GM19397 (cell line): ENCODE results near the gene MIB1.
A peak's percentile ranks its signal among the peaks of the same experiment; 100 is the strongest.
"Not testable (repeated sequence)": the region's sequence is repeated elsewhere in the genome, so short reads cannot be mapped to it uniquely, and the experiment has no call there.

Experiments
- ATAC-seq: cut with Tn5 transposase; IDR thresholded peaks from one replicate; pipeline ENCODE4 v1.9.1; 2021; ENCODE audit warnings: mild to moderate bottlenecking, moderate library complexity; ENCODE audit not compliant: unreplicated experiment

The MIB1 gene

GRCh38 chr18:21740538-21741311 lies at the start of gene MIB1:
MIB1 (plus strand) TSS chr18:21740792; CDS start chr18:21741584, 792 bp downstream.
- peak; percentile 97 for ATAC-seq

GRCh38 chr18:21693322-21693721 lies 47.3 kb upstream of the MIB1 start:
- no peak for ATAC-seq

- ATAC-seq, result no peak
These were observed 40.0 kb upstream of the MIB1 start for GRCh38 chr18:21700528-21701075.

GRCh38 chr18:21701621-21702020 lies 39.0 kb upstream of the MIB1 start:
- no peak for ATAC-seq

DNA sequence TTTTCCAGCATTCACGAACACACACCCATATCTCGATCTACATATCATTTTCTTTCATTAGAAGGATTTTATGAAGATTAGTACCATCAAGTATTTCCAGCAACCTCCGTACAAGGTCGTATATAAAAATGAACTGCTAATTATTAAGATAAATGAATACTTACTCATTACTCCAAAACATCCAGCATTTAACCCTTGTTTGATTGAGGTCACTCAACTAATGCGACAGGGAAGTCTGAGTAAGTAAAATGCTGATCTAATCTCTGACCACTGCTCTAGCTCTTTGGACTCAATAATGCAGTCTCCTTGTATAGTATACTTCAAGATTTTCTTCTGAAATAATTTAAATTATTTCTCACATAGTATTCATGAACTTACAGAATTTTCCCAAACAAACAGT lies 38.0 kb upstream of the MIB1 start:
- ATAC-seq, result no peak

DNA sequence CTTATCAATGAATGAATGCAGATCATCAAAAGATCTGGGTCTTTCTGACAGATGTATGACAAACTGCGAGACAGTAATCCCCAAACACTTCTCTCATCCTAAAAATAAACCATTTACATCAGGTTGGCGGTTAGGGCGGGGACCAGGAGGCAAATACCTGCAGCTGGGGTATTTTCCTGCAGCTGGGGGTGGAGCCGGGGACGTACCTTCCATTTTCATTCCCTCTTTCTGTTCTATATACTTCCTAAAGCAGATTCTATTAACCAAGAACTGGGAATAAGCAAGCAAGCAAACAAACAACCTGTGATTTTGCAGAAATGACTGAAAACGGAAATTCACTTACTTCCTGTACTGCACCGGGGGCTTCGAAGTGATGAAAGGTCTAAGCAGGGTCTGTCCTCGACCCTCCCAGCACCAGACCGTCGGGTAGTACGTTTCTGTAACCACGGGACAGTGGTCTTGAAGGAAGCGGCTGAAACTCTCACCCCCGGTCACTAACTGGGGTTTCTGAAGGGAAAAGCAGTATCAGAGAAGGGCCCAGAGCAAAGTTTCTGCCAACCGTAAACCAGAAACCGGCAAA lies 37.3 kb upstream of the MIB1 start:
- ATAC-seq, result no peak

DNA sequence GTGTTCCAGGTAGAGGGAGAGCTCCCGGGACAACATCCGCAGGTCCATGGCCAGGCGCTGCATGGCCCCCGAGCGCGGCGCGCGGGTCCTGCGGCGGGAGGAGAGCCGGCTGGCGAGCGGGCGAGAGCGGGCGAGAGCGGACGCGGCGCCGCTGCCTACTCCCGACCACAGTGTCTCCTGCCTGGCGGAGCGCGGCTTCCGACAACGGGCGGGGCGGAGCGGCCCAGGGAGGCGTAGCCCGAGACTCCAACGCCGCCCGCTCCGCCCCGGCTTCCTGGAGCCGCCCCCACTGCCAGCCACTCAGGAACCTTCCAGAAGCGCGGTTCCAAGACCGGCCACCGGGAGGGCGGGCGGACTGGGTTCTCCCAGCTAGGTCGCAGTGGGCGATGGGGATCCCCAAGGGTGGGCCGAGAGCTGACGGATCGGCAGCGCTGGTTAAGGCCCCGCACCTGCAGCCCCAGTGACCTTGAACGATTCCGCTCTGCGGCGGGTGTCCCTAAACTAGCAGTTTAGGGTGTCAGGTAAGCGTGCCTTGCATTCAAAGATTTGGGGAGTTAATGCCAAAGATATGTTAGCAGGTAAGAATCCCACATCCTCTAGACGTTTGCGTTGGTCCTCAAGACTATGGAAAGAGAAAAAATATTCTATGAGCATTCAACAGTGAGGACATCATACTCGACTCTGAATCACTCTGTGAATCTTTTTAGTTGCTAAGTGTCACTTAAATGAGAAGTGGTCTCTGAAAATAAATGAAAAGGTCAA lies 35.8 kb upstream of the MIB1 start, which contains the start of gene ABHD3:
ABHD3 (minus strand) TSS at position 172 of the 762 bp plus-strand sequence; CDS start at position 63, 109 bp downstream.
- ATAC-seq, result peak; percentile 95

- ATAC-seq, result no peak
These were observed 34.2 kb upstream of the MIB1 start for GRCh38 chr18:21706386-21706865.

DNA sequence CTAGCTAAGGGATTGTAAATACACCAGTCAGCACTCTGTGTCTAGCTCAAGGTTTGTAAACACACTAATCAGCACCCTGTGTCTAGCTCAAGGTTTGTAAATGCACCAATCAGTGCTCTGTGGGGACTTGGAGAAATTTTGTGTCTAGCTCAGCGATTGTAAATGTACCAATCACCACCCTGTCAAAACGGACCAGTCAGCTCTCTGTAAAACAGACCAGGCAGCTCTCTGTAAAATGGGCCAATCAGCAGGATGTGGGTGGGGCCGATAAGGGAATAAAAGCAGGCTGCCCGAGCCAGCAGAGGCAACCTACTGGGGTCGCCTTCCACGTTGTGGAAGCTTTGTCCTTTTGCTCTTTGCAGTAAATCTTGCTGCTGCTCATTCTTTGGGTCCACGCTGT lies 33.5 kb upstream of the MIB1 start:
- ATAC-seq, result not testable (repeated sequence)

- no peak for ATAC-seq
These were observed 26.1 kb upstream of the MIB1 start for GRCh38 chr18:21714474-21714873.

- no peak for ATAC-seq
These were observed 17.9 kb upstream of the MIB1 start for GRCh38 chr18:21722687-21723086.

GRCh38 chr18:21725201-21725600 lies 15.4 kb upstream of the MIB1 start:
- ATAC-seq, result no peak

- ATAC-seq, result no peak
These were observed 12.9 kb upstream of the MIB1 start for GRCh38 chr18:21727702-21728101.

GRCh38 chr18:21733011-21733410 lies 7.6 kb upstream of the MIB1 start:
- no peak for ATAC-seq

DNA sequence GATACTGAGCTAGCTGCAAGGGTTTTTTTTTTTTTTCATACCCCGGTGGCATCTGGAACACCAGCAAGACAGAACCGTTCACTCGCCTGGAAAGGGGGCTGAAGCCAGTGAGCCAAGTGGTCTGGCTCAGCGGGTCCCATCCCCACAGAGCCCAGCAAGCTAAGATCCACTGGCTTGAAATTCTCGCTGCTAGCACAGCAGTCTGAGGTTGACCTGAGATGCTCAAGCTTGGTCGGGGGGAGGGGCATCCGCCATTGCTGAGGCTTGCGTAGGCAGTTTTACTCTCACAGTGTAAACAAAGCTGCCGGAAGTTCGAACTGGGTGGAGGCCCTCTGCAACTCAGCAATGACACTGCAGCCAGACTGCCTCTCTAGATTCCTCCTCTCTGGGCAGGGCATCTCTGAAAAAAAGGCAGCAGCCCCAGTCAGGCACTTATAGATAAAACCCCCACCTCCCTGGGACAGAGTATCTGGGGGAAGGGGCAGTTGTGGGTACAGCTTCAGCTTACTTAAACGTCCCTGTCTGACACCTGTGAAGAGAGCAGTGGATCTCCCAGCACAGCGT lies 5.1 kb upstream of the MIB1 start:
- ATAC-seq, result no peak

DNA sequence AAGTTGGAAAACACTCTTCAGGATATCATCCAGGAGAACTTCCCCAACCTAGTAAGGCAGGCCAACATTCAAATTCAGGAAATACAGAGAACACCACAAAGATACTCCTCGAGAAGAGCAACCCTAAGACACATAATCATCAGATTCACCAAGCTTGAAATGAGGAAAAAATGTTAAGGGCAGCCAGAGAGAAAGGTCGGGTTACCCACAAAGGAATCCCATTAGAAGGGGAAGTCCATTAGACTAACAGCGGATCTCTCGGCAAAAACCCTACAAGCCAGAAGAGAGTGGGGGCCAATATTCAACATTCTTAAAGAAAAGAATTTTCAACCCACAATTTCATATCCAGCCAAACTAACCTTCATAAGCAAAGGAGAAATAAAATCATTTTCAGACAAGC lies 3.7 kb upstream of the MIB1 start:
- not testable (repeated sequence) for ATAC-seq

GRCh38 chr18:21739604-21740537 lies 721 bp upstream of the MIB1 start:
- peak; percentile 1 for ATAC-seq

DNA sequence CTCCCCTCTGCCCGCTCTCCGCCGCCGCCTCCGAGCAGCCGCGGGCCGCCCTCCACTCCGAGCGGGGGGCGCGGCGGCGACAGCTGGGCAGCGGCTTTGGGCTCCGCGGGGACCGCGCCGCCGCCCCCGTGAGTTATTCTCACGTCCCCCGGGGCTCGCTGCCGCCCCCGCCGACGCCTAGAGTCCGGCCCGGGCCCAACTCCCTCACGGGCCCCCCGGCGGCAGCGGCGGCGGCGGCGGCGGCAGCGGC lies 645 bp downstream of the MIB1 start:
- no peak for ATAC-seq

DNA sequence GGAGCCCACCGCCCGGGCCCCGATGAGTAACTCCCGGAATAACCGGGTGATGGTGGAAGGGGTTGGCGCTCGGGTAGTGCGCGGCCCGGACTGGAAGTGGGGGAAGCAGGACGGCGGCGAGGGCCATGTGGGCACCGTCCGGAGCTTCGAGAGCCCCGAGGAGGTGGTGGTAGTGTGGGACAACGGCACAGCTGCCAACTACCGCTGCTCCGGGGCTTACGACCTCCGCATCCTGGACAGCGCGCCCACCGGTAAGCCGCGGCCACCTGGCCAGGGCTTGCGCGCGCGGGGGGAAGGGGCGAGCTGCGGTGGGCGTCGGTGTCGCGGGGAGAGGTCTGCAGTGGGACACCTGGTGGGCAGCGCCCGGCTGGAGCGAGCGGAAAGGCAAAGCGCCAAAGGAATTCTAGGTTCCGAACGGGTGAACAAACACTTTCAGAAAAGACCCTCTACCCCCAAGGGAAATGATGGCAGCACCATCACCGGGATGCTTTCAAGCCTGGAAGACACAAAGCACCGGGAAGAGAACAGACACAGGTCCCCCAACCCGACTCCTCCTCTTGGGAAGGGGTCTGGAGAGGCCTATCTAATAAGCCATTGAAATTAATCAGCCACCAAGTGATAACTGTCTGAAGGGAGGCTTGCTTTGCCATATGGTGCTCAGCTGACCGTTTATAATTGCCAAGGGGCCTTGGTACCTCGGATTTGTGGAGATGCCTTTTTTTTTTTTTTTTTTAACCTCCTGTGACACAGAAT lies 1.1 kb downstream of the MIB1 start:
- ATAC-seq, result peak; percentile 17

DNA sequence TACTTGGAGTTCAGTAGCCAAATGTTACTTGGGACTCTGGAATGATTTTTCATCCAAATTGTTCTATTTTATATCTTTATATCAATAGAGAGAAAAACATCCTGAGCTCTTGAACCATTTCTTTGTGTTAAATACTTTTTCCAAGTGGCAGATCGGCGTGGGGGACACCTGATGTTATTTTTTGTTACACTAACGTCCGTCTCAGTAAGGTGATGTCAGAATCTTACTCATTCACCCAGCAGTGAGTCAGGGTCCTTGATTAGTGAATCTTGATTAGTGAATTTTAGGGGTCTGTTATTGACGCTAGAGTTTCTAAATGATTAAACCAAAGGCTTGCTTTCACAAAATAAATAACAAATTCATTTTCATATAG lies 1.7 kb downstream of the MIB1 start:
- ATAC-seq, result no peak
